Thymus (tissue), 11 donors: ENCODE results near the gene DIP2C. TPM values are rescaled to one million over a fixed set of nuclear protein-coding genes. Genes with fewer than 3 reads are reported as not detected.

ENCODE experiments used
- DNase-seq, 9 donors: peaks; one replicate each; pipeline ENCODE4 v3.0.0-alpha.2; 2013; ENCODE audit warnings: low spot score in 9 of 9, low read depth in 6 of 9, missing footprints in 1 of 9
- H3K27ac ChIP-seq, 2 donors: one replicate each; pipeline ENCODE4 v1.5.1; 2013; ENCODE audit warnings: control low read depth in 1 of 2, low read depth in 1 of 2, low read length in 1 of 2, mild to moderate bottlenecking in 1 of 2, moderate library complexity in 1 of 2
- H3K27me3 ChIP-seq, 2 donors: one replicate each; pipeline ENCODE4 v1.5.1; 2013; ENCODE audit warnings: low read length in 1 of 2; ENCODE audit not compliant: control insufficient read depth in 2 of 2, insufficient read depth in 1 of 2
- H3K36me3 ChIP-seq, 2 donors: one replicate each; pipeline ENCODE4 v1.5.1; 2013; ENCODE audit warnings: low read length in 1 of 2, mild to moderate bottlenecking in 1 of 2, moderate library complexity in 1 of 2; ENCODE audit not compliant: control insufficient read depth in 2 of 2, insufficient read depth in 2 of 2
- H3K4me1 ChIP-seq, 2 donors: one replicate each; pipeline ENCODE4 v1.5.1; 2013; ENCODE audit warnings: low read length in 2 of 2; ENCODE audit not compliant: control insufficient read depth in 2 of 2, insufficient read depth in 2 of 2
- H3K4me3 ChIP-seq, 2 donors: one replicate each; pipeline ENCODE4 v1.5.1; 2013; ENCODE audit warnings: low read length in 2 of 2, control low read depth in 1 of 2, mild to moderate bottlenecking in 1 of 2
- H3K9me3 ChIP-seq, 2 donors: one replicate each; pipeline ENCODE4 v1.5.1; 2013; ENCODE audit warnings: low read length in 1 of 2, mild to moderate bottlenecking in 1 of 2; ENCODE audit not compliant: control insufficient read depth in 2 of 2, insufficient read depth in 1 of 2
- WGBS: extraction: QIAGEN DNeasy Blood & Tissue Kit; methylation state at CpG from one replicate; pipeline ENCODE4 v1.1.7; 2013; 5-methylcytosine and 5-hydroxymethylcytosine counted together
- polyA plus RNA-seq: library from polyadenylated mRNA; stranded (reverse); fragments of 200-250 nt; gene quantifications from one replicate; pipeline ENCODE4 v1.2.3, GENCODE V29; 2013
- total RNA-seq: library from RNA; stranded (reverse); fragments of 120-200 nt; gene quantifications from one replicate; pipeline ENCODE4 v1.2.4, GENCODE V29; 2013
- donor health status: healthy.

The DIP2C gene
- total and polyA plus RNA-seq, 2 donors, result 2.2 to 3.4 TPM

DNA sequence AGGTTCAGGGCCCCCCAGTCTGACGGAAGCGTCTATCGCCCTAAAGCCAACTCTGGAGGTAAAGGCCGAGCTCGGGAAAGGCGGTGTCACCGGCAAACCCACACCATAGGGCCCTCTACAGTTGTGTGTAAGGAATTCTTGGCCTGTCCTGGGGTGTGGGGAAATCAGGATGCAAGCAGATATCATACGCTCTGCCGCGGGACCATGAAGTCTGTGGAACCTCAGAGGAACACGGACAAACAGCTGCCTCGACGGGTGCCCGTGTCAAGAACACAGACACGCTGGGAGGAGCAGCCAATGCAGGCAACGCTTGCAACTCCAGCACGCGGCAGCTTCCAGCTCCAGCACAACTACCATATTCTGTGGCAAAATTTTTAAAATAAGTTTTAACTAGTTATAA is 157.9 kb downstream of the DIP2C start:
- Histone ChIP-seq H3K4me1 (no peaks in the 10 kb centered on the region), H3K36me3 (no peaks in the 10 kb centered on the region), H3K4me3 (no peak overlapping the region), H3K27ac (no peak overlapping the region), H3K9me3 (no peaks in the 10 kb centered on the region), H3K27me3 (peaks cover 0 to 7% of the 10 kb centered on the region in 2 donors)
- DNase-seq, result no peak
- 94% methylated on average over 18 of the region's 18 CpGs for WGBS

DNA sequence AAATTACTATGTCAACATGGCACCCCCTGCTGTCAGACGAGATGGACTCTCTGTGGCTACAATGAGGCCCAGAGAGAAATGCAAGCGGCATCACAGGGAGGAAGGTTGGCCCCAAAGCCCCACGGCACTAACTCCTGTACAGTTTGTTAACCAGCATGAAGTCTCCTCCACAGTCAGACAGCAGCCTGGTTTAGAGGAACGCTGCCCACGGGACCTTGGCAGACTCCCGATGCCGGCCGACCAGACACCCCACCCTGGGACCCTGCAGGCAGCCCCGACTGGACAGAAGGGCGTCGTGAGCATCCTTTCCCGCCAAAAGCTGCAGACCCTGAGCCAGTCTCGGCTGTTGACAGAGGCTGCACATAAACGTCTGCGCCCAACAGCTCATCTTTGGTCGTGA is 158.8 kb downstream of the DIP2C start:
- Histone ChIP-seq H3K9me3 (no peaks in the 10 kb centered on the region), H3K4me3 (no peak overlapping the region), H3K27me3 (peaks cover 0 to 4% of the 10 kb centered on the region in 2 donors), H3K4me1 (no peaks in the 10 kb centered on the region), H3K36me3 (no peaks in the 10 kb centered on the region), H3K27ac (no peak overlapping the region)
- WGBS, result 93% methylated on average over 16 of the region's 16 CpGs
- no peak for DNase-seq

DNA sequence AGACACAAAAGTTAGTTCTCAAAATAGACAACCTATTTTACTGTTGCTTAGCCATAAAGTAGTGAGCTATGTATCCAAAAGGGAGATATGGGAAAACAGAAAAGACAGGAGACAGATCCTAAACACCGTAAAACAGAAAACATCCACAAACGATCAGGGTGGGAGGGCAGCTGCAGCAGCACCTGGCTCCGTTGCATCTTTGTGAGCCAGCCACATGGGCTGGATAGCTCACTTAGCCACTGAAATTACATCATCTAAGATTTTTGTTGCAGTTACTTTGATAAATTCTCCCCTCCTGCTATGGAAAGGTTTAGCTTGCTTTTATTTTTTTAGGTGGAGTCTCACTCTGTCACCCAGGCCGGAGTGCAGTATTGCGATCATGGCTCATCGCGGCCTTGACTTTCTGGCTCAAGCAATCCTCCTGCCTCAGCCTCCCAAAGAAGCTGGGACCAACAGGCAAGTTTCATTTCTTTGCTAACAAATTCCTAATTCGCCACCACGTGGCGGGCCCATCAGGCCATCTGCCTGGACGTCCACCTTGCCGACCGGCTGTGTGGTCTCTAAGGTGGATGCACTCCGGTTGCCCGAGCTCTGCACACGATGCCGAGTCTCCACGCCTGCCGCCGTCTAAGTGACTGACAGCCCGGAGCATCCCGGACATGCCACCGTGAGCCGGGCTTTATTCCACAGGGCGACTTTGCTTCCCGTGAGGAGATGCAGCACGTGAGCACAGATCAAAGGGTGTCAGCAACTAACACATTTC is 159.8 kb downstream of the DIP2C start:
- Histone ChIP-seq H3K9me3 (no peaks in the 10 kb centered on the region), H3K27me3 (no peaks in the 10 kb centered on the region), H3K27ac (no peak overlapping the region), H3K4me3 (no peak overlapping the region), H3K4me1 (no peaks in the 10 kb centered on the region), H3K36me3 (no peaks in the 10 kb centered on the region)
- WGBS, result 96% methylated on average over 27 of the region's 27 CpGs
- no peak for DNase-seq

DNA sequence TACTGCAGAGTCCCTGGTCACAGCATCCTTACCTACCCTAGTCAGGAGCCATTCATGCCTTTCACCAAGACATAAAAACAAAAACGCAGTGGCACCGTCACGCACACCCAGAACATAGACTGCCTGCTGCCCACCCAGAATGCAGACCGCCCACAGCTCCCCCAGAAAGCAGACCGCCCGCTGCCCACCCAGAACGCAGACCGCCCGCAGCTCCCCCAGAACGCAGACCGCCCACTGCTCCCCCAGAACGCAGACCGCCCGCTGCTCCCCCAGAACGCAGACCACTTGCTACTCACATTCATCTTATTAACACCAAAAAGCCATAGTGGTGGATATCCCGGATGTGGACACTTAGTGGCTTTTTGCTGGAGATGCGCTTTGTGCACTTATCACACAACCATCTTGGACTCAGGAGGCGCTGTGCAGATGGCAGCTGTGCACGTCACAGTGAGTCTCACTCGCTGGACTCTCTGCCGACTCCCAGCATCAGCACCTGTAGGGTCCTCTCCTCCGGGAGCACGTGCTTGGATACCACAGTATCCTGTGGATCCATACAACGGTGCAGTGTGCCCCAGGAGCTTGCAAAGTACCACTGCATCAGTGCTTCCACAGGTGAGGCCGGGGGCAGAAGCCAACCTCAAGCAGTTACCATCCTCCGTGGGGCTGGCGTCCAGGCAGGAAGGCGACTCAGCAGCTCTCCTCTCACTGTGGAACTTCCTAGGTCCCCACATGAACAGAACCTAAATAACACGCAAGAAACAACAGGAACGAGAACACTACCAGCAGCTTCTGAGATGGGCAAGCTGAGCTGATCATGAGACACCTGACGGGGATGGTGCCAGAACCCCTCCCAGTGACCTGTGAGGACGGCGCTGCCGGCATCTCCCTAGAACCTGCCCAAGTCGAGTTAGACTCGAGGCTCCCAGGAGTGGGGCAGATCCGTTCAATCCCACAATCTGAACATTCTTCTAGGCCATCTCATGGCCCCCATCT is 161.0 kb downstream of the DIP2C start:
- no peaks in the 10 kb centered on the region for H3K4me1 ChIP-seq
- H3K27me3 ChIP-seq, result peaks cover 0 to 3% of the 10 kb centered on the region in 2 donors
- DNase-seq, result no peak
- no peak overlapping the region for H3K27ac ChIP-seq
- no peaks in the 10 kb centered on the region for H3K36me3 ChIP-seq
- 87% methylated on average over 37 of the region's 37 CpGs for WGBS
- no peaks in the 10 kb centered on the region for H3K9me3 ChIP-seq
- H3K4me3 ChIP-seq, result no peak overlapping the region

DNA sequence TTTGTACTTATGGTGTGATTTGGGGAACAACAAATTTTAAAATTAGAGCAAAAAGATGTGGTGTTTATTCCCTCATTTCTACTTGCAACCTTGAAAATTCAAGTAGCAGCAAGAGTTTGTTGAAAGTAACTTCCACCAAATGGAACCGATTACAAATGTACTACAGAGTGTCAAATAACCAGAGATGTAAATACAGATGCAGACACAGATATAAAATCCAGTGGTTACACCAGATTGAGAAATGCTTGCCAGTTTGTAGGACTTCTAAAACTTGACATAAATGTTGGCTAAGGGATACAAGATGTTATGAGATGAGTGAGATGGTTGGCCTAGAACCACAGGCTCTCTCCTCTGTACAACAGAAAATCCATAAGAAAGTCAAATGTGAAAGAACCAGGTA is 162.1 kb downstream of the DIP2C start:
- Histone ChIP-seq H3K4me1 (no peaks in the 10 kb centered on the region), H3K36me3 (no peaks in the 10 kb centered on the region), H3K27me3 (peaks cover 0 to 3% of the 10 kb centered on the region in 2 donors), H3K4me3 (no peak overlapping the region), H3K27ac (no peak overlapping the region), H3K9me3 (no peaks in the 10 kb centered on the region)
- no peak for DNase-seq
- 90% methylated on average over 1 of the region's 1 CpG for WGBS

DNA sequence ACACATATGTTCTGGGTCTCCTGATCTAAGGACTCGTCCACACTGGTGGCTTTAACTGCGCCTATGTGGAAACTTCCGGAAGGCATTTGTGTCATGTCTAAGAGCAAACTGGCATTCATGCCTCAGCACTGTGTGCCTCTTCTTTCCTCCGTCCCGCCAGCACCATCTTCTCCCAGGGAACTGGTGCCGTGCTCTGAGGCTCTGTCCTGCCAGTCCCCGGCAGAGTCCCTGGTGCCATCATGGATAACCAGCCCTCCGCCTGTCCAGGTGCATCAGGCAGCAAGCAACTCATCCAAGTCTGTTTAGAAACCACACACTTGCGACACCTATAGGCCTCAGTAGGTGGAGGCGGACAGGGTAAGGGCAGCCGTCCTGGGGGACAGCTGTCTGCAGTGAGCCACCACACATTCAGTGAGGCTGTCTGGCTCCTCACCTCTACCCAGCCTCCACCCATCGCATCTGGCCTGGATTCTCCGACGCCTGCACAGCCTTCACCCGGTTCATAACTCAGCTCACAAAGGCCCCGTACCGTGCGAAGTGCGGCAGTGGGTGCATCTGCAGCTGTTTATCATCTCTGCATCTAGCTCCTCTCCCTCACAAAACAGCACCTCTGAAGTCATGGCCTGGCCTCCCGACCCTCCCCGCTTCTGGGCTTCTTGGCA is 162.7 kb downstream of the DIP2C start:
- Histone ChIP-seq H3K4me1 (peaks cover 0 to 4% of the 10 kb centered on the region in 2 donors), H3K4me3 (no peak overlapping the region), H3K9me3 (no peaks in the 10 kb centered on the region), H3K36me3 (no peaks in the 10 kb centered on the region), H3K27ac (no peak overlapping the region), H3K27me3 (peaks cover 0 to 3% of the 10 kb centered on the region in 2 donors)
- no peak for DNase-seq
- 92% methylated on average over 21 of the region's 21 CpGs for WGBS

DNA sequence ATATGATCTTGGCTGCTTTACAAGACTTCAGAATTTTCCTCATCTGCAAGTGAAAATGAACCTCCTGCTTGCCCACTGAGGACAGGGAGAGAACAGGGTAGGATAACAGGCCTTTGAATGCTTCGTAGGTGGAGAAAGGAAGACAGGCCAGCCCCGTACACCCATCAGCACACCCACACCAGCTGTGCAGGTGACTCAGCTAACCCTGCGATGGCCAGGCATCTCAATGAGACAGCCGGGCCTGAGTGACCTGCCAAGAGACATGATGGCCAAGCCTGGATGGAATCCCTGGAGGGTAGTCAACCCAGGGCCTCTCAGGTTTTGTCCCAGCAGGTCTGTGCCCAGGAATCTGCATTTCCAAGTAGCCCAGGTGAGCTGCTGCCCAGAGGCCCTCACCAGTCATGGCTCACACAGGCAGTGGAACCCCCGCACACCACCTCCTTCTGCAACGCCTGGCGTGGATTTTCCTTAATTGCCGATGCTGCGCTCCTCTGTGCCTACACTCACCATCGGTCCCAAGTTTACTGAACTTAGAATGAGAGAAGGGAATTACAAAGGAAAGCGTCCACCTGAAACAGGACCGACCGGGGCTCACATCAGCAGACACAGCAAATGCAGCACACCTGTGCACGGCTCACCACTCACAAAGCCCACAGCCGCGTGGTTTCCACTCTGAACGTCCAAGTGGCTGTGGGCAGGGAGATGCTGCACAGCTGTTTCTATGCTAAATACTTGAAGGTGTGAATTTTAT is 163.7 kb downstream of the DIP2C start:
- H3K27me3 ChIP-seq, result peaks cover 0 to 3% of the 10 kb centered on the region in 2 donors
- WGBS, result 93% methylated on average over 17 of the region's 17 CpGs
- no peak for DNase-seq

DNA sequence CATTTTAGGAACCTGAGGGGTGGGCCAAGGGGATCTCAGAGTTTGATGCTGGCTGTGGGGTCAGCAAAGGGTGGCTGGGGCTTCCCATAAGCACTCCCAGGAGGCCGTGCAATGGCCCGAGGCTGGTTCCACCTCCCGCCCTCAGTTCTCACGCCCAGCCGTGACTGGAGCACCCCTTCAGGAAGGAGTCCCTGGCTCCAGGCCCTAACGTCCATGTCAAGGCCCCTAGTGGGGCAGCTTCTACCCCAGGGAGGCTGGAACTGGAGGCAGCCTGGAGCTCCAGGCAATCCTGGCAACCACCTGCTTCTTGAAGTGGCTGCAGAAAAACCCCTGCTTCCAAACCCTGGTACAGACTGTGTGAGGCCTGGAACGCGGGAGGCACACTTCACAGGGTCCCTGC is 165.5 kb downstream of the DIP2C start:
- Histone ChIP-seq H3K9me3 (no peaks in the 10 kb centered on the region), H3K36me3 (no peaks in the 10 kb centered on the region), H3K27me3 (peaks cover 0 to 3% of the 10 kb centered on the region in 2 donors), H3K4me3 (no peak overlapping the region), H3K4me1 (peaks cover 0 to 5% of the 10 kb centered on the region in 2 donors), H3K27ac (no peak overlapping the region)
- 88% methylated on average over 8 of the region's 8 CpGs for WGBS
- no peak for DNase-seq

More for the DNA sequence above, 163.7 kb downstream of the DIP2C start:
- Histone ChIP-seq H3K9me3 (no peaks in the 10 kb centered on the region), H3K4me1 (peaks cover 0 to 5% of the 10 kb centered on the region in 2 donors), H3K27ac (no peak overlapping the region), H3K4me3 (no peak overlapping the region), H3K36me3 (no peaks in the 10 kb centered on the region)
